ENCODE results near the gene WNT8B. TPM values are rescaled to one million over a fixed set of nuclear protein-coding genes. Genes with fewer than 3 reads are reported as not detected.

The WNT8B gene
- total RNA-seq, 1 experiment from 2014 or later: 0.29 TPM

DNA sequence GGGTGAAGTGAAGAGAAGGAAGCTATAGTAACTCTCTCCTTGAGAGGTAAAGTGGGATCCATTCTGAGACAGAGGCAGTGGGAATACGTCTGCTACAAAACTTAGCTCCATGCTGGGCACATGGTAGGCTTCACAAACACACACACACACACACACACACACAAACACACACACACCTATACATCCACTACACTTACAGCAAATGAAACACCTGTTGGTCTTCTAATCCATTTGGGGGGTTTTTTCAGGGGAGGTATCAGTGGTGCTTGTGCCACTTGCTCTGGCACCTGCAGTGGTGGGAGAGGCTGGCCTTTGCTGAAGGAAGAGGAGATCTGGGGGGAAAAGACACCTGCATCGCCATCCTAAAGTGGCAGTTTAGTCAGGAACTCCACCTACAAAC lies 42.4 kb downstream of the WNT8B start:
- no peak overlapping the region for H3K27ac ChIP-seq (ENCODE audit: low read length)
- H3K36me3 ChIP-seq (ENCODE audit: low read depth, low read length): no peaks in the 10 kb centered on the region; the same call in 1 of the 2 replicates
- no peaks in the 10 kb centered on the region for H4K20me1 ChIP-seq (ENCODE audit: low read length)
- TF ChIP-seq EZH2phosphoT487 (IDR thresholded peaks at IDR 0.05; ENCODE audit: borderline replicate concordance, low read length) (no peak), EZH2 (IDR thresholded peaks at IDR 0.05; ENCODE audit: low read length, unreplicated experiment) (no peak)
- TF ChIP-seq, protein P1, sequence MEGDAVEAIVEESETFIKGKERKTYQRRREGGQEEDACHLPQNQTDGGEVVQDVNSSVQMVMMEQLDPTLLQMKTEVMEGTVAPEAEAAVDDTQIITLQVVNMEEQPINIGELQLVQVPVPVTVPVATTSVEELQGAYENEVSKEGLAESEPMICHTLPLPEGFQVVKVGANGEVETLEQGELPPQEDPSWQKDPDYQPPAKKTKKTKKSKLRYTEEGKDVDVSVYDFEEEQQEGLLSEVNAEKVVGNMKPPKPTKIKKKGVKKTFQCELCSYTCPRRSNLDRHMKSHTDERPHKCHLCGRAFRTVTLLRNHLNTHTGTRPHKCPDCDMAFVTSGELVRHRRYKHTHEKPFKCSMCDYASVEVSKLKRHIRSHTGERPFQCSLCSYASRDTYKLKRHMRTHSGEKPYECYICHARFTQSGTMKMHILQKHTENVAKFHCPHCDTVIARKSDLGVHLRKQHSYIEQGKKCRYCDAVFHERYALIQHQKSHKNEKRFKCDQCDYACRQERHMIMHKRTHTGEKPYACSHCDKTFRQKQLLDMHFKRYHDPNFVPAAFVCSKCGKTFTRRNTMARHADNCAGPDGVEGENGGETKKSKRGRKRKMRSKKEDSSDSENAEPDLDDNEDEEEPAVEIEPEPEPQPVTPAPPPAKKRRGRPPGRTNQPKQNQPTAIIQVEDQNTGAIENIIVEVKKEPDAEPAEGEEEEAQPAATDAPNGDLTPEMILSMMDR (conservative IDR thresholded peaks at IDR 0.05; ENCODE audit: low read depth, low read length): no peak
- peaks cover 5% of the 10 kb centered on the region; the same call in 1 of the 2 replicates for H3K4me1 ChIP-seq (ENCODE audit: insufficient read depth, low read length)
- H2AFZ ChIP-seq (ENCODE audit: low read length): no peak overlapping the region
- ChIA-PET POLR2A (ENCODE audit: unreplicated experiment) (no interaction called here), CTCF (no interaction called here)
- BruUV-seq (replicated peaks): no TSS peak
- H3K9ac ChIP-seq (ENCODE audit: low read length): no peak overlapping the region
- H3K27me3 ChIP-seq (ENCODE audit: low read length): no peaks in the 10 kb centered on the region
- ATAC-seq (no peak), DNase-seq (no peak)
- no peaks in the 10 kb centered on the region for H3K9me3 ChIP-seq (ENCODE audit: low read length)
- no peaks in the 10 kb centered on the region for H3K79me2 ChIP-seq (ENCODE audit: low read length)
- H3F3A ChIP-seq (ENCODE audit: low read length, unreplicated experiment): no peaks in the 10 kb centered on the region
- H3K4me2 ChIP-seq (ENCODE audit: low read length): no peak overlapping the region
- intact Hi-C loops (cut with micrococcal nuclease): no loop called here
- H3K9me2 ChIP-seq (replicated peaks; ENCODE audit: low read length): no peaks in the 10 kb centered on the region
- no peak overlapping the region for H3K4me3 ChIP-seq (ENCODE audit: low read length)

DNA sequence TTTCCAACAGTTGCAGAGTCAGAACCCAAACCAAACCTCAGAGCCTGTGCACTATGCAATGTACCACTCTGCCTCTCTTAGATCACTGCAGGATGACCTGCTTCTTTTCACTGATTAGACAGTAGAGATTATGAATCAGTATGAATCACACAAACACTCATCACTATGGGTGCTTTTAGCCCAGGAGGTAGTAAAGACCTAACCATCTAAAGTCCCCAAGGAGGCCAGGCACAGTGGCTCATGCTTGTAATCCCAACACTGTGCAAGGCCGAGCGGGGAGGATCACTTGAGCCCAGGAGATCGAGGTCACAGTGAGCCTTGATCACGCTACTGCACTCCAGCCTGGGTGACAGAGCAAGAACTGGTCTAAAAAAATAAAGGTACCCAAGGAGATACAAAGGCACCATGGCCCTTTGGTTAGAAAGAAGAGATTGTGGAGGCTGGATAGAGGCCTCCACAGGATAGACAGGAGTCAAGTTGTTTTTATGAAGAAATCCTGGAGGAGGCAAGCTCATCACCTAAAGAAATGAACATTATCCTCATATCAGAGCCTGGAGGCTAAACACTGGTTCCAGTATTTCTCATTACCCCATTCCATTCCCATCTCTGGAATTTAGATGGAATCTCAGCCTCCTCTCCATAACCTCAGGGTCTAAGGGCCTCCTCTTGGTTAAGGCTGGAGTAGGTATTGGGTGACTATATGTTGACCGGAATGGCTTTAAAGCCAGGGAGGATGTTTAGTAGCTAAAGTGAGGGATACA lies 44.0 kb downstream of the WNT8B start:
- H3K27ac ChIP-seq (ENCODE audit: low read length): no peak overlapping the region
- H3K4me3 ChIP-seq (ENCODE audit: low read length): no peak overlapping the region
- no peaks in the 10 kb centered on the region for H3K9me2 ChIP-seq (replicated peaks; ENCODE audit: low read length)
- ChIA-PET POLR2A (ENCODE audit: unreplicated experiment) (no interaction called here), CTCF (no interaction called here)
- intact Hi-C loops (cut with micrococcal nuclease): no loop called here
- H3K4me2 ChIP-seq (ENCODE audit: low read length): no peak overlapping the region
- H3K9me3 ChIP-seq (ENCODE audit: low read length): no peaks in the 10 kb centered on the region
- H3K4me1 ChIP-seq (ENCODE audit: insufficient read depth, low read length): peaks cover 5% of the 10 kb centered on the region; the same call in 1 of the 2 replicates
- no peaks in the 10 kb centered on the region for H4K20me1 ChIP-seq (ENCODE audit: low read length)
- H3F3A ChIP-seq (ENCODE audit: low read length, unreplicated experiment): no peaks in the 10 kb centered on the region
- no peak for TF ChIP-seq EZH2phosphoT487 (IDR thresholded peaks at IDR 0.05; ENCODE audit: borderline replicate concordance, low read length)
- TF ChIP-seq, protein P1 (conservative IDR thresholded peaks at IDR 0.05; ENCODE audit: low read depth, low read length): no peak
- TF ChIP-seq EZH2 (IDR thresholded peaks at IDR 0.05; ENCODE audit: low read length, unreplicated experiment): no peak
- H3K36me3 ChIP-seq (ENCODE audit: low read depth, low read length): no peaks in the 10 kb centered on the region; the same call in 1 of the 2 replicates
- no TSS peak for BruUV-seq (replicated peaks)
- no peaks in the 10 kb centered on the region for H3K27me3 ChIP-seq (ENCODE audit: low read length)
- no peaks in the 10 kb centered on the region for H3K79me2 ChIP-seq (ENCODE audit: low read length)
- no peak overlapping the region for H3K9ac ChIP-seq (ENCODE audit: low read length)
- DNase-seq (peak; percentile 70), ATAC-seq (peak; percentile 93)
- no peak overlapping the region for H2AFZ ChIP-seq (ENCODE audit: low read length)

DNA sequence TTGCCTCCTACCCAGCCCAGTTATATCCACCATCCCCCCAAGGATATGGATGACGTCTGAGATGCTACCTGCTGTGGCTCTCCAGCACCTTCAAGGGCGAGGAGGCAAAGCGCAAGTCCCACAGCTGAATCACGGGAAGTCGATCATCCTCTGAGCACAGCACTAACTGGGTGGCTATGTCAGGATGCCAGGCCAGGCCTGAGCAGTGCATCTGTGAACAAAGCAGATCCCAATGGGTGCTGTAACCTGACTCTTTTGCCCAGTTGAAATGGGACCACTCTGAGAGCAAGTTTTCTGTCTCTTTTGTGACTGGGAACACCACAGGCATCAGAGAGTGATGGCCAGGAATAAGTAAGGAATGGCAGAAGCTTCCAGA lies 44.5 kb downstream of the WNT8B start:
- ChIA-PET CTCF (no interaction called here), POLR2A (ENCODE audit: unreplicated experiment) (no interaction called here)
- intact Hi-C loops (cut with micrococcal nuclease): no loop called here
- no peak overlapping the region for H3K27ac ChIP-seq (ENCODE audit: low read length)
- H3K9me3 ChIP-seq (ENCODE audit: low read length): no peaks in the 10 kb centered on the region
- no peak overlapping the region for H2AFZ ChIP-seq (ENCODE audit: low read length)
- no peaks in the 10 kb centered on the region; the same call in 1 of the 2 replicates for H3K36me3 ChIP-seq (ENCODE audit: low read depth, low read length)
- DNase-seq (no peak), ATAC-seq (no peak)
- H3K27me3 ChIP-seq (ENCODE audit: low read length): no peaks in the 10 kb centered on the region
- H3K9ac ChIP-seq (ENCODE audit: low read length): no peak overlapping the region
- H3K4me2 ChIP-seq (ENCODE audit: low read length): no peak overlapping the region
- BruUV-seq (replicated peaks): no TSS peak
- H3K4me3 ChIP-seq (ENCODE audit: low read length): no peak overlapping the region
- TF ChIP-seq EZH2phosphoT487 (IDR thresholded peaks at IDR 0.05; ENCODE audit: borderline replicate concordance, low read length) (no peak), EZH2 (IDR thresholded peaks at IDR 0.05; ENCODE audit: low read length, unreplicated experiment) (no peak)
- TF ChIP-seq, protein P1 (conservative IDR thresholded peaks at IDR 0.05; ENCODE audit: low read depth, low read length): no peak
- no peaks in the 10 kb centered on the region for H3K79me2 ChIP-seq (ENCODE audit: low read length)
- H4K20me1 ChIP-seq (ENCODE audit: low read length): no peaks in the 10 kb centered on the region
- no peaks in the 10 kb centered on the region for H3K9me2 ChIP-seq (replicated peaks; ENCODE audit: low read length)
- no peaks in the 10 kb centered on the region for H3F3A ChIP-seq (ENCODE audit: low read length, unreplicated experiment)
- peaks cover 5% of the 10 kb centered on the region; the same call in 1 of the 2 replicates for H3K4me1 ChIP-seq (ENCODE audit: insufficient read depth, low read length)

Measured in PC-3 (cell line).